Ovary (tissue), 3 donors: Measurements from ENCODE around the gene TMEM169.

Source experiments
- CTCF ChIP-seq, 3 donors: fragments of 450-650 bp in 2 of 3; fragments of 200-600 bp in 1 of 3; IDR thresholded peaks; one replicate each; pipeline versions ENCODE4 v1.5.1 to v1.8.0; 2016 to 2022; ENCODE audit warnings: antibody characterized with exemption in 3 of 3, mild to moderate bottlenecking in 1 of 3
- EP300 ChIP-seq: sonication (generic); formaldehyde crosslinking; IDR thresholded peaks from one replicate; pipeline ENCODE4 v1.6.1; 2017; ENCODE audit warnings: antibody characterized with exemption
- POLR2A ChIP-seq: fragments of 450-650 bp; IDR thresholded peaks from one replicate; pipeline ENCODE4 v1.6.1; 2017; ENCODE audit warnings: antibody characterized with exemption, mild to moderate bottlenecking, moderate library complexity
- donor health status: DM: no; HTN: no; CAD: no.

GRCh38 chr2:216081012-216081411 is 707 bp upstream of the TMEM169 start:
- TF ChIP-seq POLR2A, result no peak
- no peak for TF ChIP-seq CTCF (IDR thresholded peaks at IDR 0.05)
- TF ChIP-seq EP300, result no peak
